K562 (cell line): ENCODE results near the gene KRIT1. TPM values are rescaled to one million over a fixed set of nuclear protein-coding genes. Genes with fewer than 3 reads are reported as not detected.

Experiments used
- CCNT2 ChIP-seq: IDR thresholded peaks from 2 replicates; pipeline ENCODE4 v1.6.1; 2011; ENCODE audit warnings: borderline replicate concordance, low read depth, mild to moderate bottlenecking, moderate library complexity, mixed read lengths, low read length; ENCODE audit not compliant: insufficient read length; ENCODE audit errors: extremely low read depth
- JUNB ChIP-seq: fragments of 450-650 bp; formaldehyde crosslinking; conservative IDR thresholded peaks from 2 replicates; pipeline ENCODE4 v1.4.0; 2020; ENCODE audit warnings: mild to moderate bottlenecking
- NCOA1 ChIP-seq: fragments of 450-650 bp; IDR thresholded peaks from 2 replicates; pipeline ENCODE4 v1.6.1; 2016; ENCODE audit warnings: low read depth
- PCBP1 ChIP-seq: fragments of 200-400 bp; formaldehyde crosslinking; IDR thresholded peaks from 2 replicates; pipeline ENCODE4 v1.6.1; 2018; ENCODE audit warnings: mild to moderate bottlenecking, low read depth, low read length; ENCODE audit not compliant: poor library complexity, severe bottlenecking
- PPARD ChIP-seq: fragments of 250-450 bp; sonication (Bioruptor Pico); IDR thresholded peaks from 2 replicates; pipeline ENCODE4 v1.8.0; 2022; ENCODE audit warnings: inconsistent platforms, mild to moderate bottlenecking, moderate library complexity
- RBM14 ChIP-seq: fragments of 200-400 bp; formaldehyde crosslinking; IDR thresholded peaks from 2 replicates; pipeline ENCODE4 v1.6.1; 2018; ENCODE audit warnings: low read depth, mild to moderate bottlenecking, low read length, moderate library complexity, borderline replicate concordance; ENCODE audit not compliant: insufficient read depth
- RBM34 ChIP-seq: fragments of 200-400 bp; formaldehyde crosslinking; IDR thresholded peaks from 2 replicates; pipeline ENCODE4 v1.6.1; 2018; ENCODE audit warnings: low read length, borderline replicate concordance; ENCODE audit not compliant: insufficient read depth
- SMAD2 ChIP-seq: fragments of 150-350 bp; IDR thresholded peaks from 2 replicates; pipeline ENCODE4 v1.6.1; 2014; ENCODE audit warnings: low read depth, mild to moderate bottlenecking, low read length
- SMARCC2 ChIP-seq: fragments of 450-650 bp; IDR thresholded peaks from 2 replicates; pipeline ENCODE4 v1.6.1; 2017; ENCODE audit warnings: antibody characterized with exemption, moderate library complexity, mild to moderate bottlenecking, low read depth
- STAG1 ChIP-seq: sonication (generic); formaldehyde crosslinking; IDR thresholded peaks from 2 replicates; pipeline ENCODE4 v1.5.0; 2020; ENCODE audit warnings: missing genetic modification reagents, borderline replicate concordance
- ZNF165 ChIP-seq: fragments of 250-450 bp; sonication (Bioruptor Pico); IDR thresholded peaks from 2 replicates; pipeline ENCODE4 v1.4.0; 2020; ENCODE audit warnings: borderline replicate concordance
- ZNF263 ChIP-seq: sonication (generic); formaldehyde crosslinking; IDR thresholded peaks from 2 replicates; pipeline ENCODE4 v1.8.0; 2022; ENCODE audit warnings: mild to moderate bottlenecking, missing genetic modification reagents, borderline replicate concordance
- ZNF436 ChIP-seq: fragments of 250-450, 450-650 bp; sonication (Bioruptor Pico); formaldehyde crosslinking; IDR thresholded peaks from 2 replicates; pipeline ENCODE4 v1.7.0; 2020; ENCODE audit warnings: mild to moderate bottlenecking
- ZNF445 ChIP-seq: fragments of 250-450 bp; sonication (Bioruptor Pico); IDR thresholded peaks from 2 replicates; pipeline ENCODE4 v1.4.0; 2020; ENCODE audit warnings: low read depth, mild to moderate bottlenecking, moderate library complexity
- ZNF668 ChIP-seq: fragments of 250-450 bp; sonication (Bioruptor Pico); IDR thresholded peaks from 2 replicates; pipeline ENCODE4 v1.8.0; 2022; ENCODE audit warnings: mild to moderate bottlenecking, inconsistent platforms
- polyA plus RNA-seq, 8 experiments: library from polyadenylated mRNA; depleted of rRNA in 4 of 8; stranded (reverse) in 5 of 8; unstranded in 3 of 8; fragments of >200 nt; fragmentation: Nextera tagmentation in 2 of 8; fragmentation: Illumina TruSeq in 1 of 8; extraction: Ambion mirVana in 2 of 8; extraction: Trizol in 1 of 8; gene quantifications; 2 replicates each; pipeline versions ENCODE4 v1.2.1 to v1.2.3, GENCODE V29; 2011 to 2014; ENCODE audit warnings: inconsistent platforms in 1 of 8, missing spikeins in 1 of 8
- total RNA-seq, 7 experiments: library from RNA; depleted of rRNA in 6 of 7; stranded (reverse); fragments of >200 nt in 6 of 7; fragmentation: Illumina TruSeq in 2 of 7; extraction: Trizol in 2 of 7; gene quantifications; 2 replicates each; pipeline versions ENCODE4 v1.2.1 to v1.2.3, GENCODE V29; 2011 to 2021; ENCODE audit warnings: low replicate concordance in 1 of 7
- TF ChIP-seq, protein P1 (sequence below): fragments of 450-650 bp; formaldehyde crosslinking; IDR thresholded peaks from 2 replicates; pipeline ENCODE4 v1.4.0; 2020; ENCODE audit warnings: mild to moderate bottlenecking, moderate library complexity
- TF ChIP-seq, protein P2 (sequence below): fragments of 450-650 bp; IDR thresholded peaks from 2 replicates; pipeline ENCODE4 v1.6.1; 2016
- TF ChIP-seq, protein P3 (sequence below): IDR thresholded peaks from 2 replicates; pipeline ENCODE4 v1.6.1; 2014; ENCODE audit warnings: antibody characterized with exemption
- TF ChIP-seq, protein P4 (sequence below): sonication (generic); formaldehyde crosslinking; IDR thresholded peaks from 2 replicates; pipeline ENCODE4 v1.8.0; 2023; ENCODE audit warnings: mild to moderate bottlenecking, missing genetic modification reagents

KRIT1 gene
- total and polyA plus RNA-seq, 9 of the 15 experiments (the other 6 are each of a cell fraction or from before 2014, with no cell fraction given), result 21.5 to 81.4 (median 55.9) TPM

DNA sequence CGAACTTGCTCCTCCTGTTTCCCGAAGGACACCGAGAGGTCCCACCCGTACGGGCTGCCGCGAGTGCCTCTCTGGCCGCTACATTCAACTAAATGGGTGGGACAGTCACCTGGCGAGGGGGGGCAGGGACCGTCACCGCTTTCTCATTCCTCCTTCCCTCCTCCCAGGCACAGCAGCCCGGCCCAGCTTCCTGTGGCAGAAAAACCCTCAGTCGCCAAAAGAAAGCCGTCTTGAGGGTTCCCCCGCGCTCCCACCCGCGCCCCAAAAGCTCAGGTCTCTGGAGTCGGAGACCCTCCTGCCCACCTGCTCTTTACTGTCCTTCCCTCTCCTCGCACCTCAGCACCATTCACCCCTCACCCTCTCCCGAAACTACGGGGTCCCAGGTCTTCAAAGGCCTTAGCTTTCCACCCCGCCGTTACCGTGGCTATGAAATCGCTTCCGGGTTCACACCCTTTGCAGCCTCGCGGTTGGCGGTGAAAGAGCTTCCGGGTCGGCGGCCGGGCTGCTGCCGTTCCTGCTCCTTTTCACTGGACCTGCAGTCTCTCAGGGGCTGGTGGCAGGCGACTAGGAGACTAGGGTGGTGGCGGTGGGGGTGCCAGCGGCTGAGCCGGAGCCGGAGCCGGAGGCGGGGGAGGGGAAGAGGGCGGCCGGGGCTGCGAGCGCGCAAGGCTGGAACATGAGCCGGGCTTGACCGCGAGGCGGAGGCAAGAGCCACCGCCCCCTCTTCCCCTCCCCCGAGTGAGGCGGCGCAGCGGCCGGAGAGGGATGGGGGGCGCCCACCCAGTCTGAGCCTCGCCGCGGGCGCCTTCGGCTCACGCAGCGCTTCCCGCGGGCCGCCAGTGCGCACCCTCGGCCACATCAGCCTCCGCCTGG lies at the start of gene KRIT1, which contains the start of gene ANKIB1 (continued):
- TF ChIP-seq SMARCC2, result no peak
- peak; percentile 73 for TF ChIP-seq NCOA1
- TF ChIP-seq PCBP1, result peak; percentile 86
- TF ChIP-seq, protein P1, sequence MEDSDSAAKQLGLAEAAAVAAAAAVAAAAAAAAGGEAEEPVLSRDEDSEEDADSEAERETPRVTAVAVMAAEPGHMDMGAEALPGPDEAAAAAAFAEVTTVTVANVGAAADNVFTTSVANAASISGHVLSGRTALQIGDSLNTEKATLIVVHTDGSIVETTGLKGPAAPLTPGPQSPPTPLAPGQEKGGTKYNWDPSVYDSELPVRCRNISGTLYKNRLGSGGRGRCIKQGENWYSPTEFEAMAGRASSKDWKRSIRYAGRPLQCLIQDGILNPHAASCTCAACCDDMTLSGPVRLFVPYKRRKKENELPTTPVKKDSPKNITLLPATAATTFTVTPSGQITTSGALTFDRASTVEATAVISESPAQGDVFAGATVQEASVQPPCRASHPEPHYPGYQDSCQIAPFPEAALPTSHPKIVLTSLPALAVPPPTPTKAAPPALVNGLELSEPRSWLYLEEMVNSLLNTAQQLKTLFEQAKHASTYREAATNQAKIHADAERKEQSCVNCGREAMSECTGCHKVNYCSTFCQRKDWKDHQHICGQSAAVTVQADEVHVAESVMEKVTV (CRISPR knock-in tag), result no peak
- 0 out of 2 replicates have a peak, but pooled peaks have one; percentile 5 for TF ChIP-seq ZNF445 (CRISPR knock-in tag)
- no peak for TF ChIP-seq SMAD2
- TF ChIP-seq, protein P2, sequence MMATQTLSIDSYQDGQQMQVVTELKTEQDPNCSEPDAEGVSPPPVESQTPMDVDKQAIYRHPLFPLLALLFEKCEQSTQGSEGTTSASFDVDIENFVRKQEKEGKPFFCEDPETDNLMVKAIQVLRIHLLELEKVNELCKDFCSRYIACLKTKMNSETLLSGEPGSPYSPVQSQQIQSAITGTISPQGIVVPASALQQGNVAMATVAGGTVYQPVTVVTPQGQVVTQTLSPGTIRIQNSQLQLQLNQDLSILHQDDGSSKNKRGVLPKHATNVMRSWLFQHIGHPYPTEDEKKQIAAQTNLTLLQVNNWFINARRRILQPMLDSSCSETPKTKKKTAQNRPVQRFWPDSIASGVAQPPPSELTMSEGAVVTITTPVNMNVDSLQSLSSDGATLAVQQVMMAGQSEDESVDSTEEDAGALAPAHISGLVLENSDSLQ, result no peak
- no peak for TF ChIP-seq ZNF165 (CRISPR knock-in tag)
- no peak for TF ChIP-seq ZNF436 (CRISPR knock-in tag)
- no peak for TF ChIP-seq RBM14
- TF ChIP-seq, protein P3, sequence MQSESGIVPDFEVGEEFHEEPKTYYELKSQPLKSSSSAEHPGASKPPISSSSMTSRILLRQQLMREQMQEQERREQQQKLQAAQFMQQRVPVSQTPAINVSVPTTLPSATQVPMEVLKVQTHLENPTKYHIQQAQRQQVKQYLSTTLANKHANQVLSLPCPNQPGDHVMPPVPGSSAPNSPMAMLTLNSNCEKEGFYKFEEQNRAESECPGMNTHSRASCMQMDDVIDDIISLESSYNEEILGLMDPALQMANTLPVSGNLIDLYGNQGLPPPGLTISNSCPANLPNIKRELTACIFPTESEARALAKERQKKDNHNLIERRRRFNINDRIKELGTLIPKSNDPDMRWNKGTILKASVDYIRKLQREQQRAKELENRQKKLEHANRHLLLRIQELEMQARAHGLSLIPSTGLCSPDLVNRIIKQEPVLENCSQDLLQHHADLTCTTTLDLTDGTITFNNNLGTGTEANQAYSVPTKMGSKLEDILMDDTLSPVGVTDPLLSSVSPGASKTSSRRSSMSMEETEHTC, result no peak
- TF ChIP-seq RBM34, result no peak
- peak; percentile 46 for TF ChIP-seq CCNT2
- no peak for TF ChIP-seq ZNF668
- no peak for TF ChIP-seq STAG1 (CRISPR knock-in tag)
- TF ChIP-seq, protein P4, sequence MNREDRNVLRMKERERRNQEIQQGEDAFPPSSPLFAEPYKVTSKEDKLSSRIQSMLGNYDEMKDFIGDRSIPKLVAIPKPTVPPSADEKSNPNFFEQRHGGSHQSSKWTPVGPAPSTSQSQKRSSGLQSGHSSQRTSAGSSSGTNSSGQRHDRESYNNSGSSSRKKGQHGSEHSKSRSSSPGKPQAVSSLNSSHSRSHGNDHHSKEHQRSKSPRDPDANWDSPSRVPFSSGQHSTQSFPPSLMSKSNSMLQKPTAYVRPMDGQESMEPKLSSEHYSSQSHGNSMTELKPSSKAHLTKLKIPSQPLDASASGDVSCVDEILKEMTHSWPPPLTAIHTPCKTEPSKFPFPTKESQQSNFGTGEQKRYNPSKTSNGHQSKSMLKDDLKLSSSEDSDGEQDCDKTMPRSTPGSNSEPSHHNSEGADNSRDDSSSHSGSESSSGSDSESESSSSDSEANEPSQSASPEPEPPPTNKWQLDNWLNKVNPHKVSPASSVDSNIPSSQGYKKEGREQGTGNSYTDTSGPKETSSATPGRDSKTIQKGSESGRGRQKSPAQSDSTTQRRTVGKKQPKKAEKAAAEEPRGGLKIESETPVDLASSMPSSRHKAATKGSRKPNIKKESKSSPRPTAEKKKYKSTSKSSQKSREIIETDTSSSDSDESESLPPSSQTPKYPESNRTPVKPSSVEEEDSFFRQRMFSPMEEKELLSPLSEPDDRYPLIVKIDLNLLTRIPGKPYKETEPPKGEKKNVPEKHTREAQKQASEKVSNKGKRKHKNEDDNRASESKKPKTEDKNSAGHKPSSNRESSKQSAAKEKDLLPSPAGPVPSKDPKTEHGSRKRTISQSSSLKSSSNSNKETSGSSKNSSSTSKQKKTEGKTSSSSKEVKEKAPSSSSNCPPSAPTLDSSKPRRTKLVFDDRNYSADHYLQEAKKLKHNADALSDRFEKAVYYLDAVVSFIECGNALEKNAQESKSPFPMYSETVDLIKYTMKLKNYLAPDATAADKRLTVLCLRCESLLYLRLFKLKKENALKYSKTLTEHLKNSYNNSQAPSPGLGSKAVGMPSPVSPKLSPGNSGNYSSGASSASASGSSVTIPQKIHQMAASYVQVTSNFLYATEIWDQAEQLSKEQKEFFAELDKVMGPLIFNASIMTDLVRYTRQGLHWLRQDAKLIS, result 0 out of 2 replicates have a peak, but pooled peaks have one; percentile 73
- TF ChIP-seq JUNB, result no peak
- no peak for TF ChIP-seq PPARD
- peak; percentile 21; the same call in 1 of the 2 replicates for TF ChIP-seq ZNF263
